ENCODE results near the gene CRYM.
A peak's percentile ranks its signal among the peaks of the same experiment; 100 is the strongest.
"Not testable (repeated sequence)": the region's sequence is repeated elsewhere in the genome, so short reads cannot be mapped to it uniquely, and the experiment has no call there.

CRYM gene

GRCh38 chr16:21277927-21278706 lies at the start of gene CRYM:
TSS of gene CRYM (minus strand) at chr16:21278290. CDS start at chr16:21278251, 39 bp downstream.
- DNase-seq: no peak

GRCh38 chr16:21327046-21327445 lies 49.0 kb upstream of the CRYM start:
- DNase-seq: no peak

- DNase-seq: no peak
These were observed 48.4 kb upstream of the CRYM start for GRCh38 chr16:21326459-21326858.

- DNase-seq: no peak
These were observed 46.2 kb upstream of the CRYM start for GRCh38 chr16:21324267-21324666.

- not testable (repeated sequence) for DNase-seq
These were observed 44.2 kb upstream of the CRYM start for GRCh38 chr16:21322251-21322650.

- DNase-seq: no peak
These were observed 43.6 kb upstream of the CRYM start for GRCh38 chr16:21321736-21322135.

GRCh38 chr16:21314339-21314738 lies 36.2 kb upstream of the CRYM start:
- DNase-seq: no peak

GRCh38 chr16:21312863-21313372 lies 34.8 kb upstream of the CRYM start:
- not testable (repeated sequence) for DNase-seq

- not testable (repeated sequence) for DNase-seq
These were observed 34.0 kb upstream of the CRYM start for GRCh38 chr16:21312046-21312445.

- not testable (repeated sequence) for DNase-seq
These were observed 28.6 kb upstream of the CRYM start for GRCh38 chr16:21306712-21307111.

GRCh38 chr16:21302898-21303528 lies 24.9 kb upstream of the CRYM start:
- DNase-seq: no peak

- DNase-seq: no peak
These were observed 24.4 kb upstream of the CRYM start for GRCh38 chr16:21302454-21302853.

- DNase-seq: no peak
These were observed 23.8 kb upstream of the CRYM start for GRCh38 chr16:21301895-21302291.

- DNase-seq: peak; percentile 18
These were observed 23.2 kb upstream of the CRYM start for GRCh38 chr16:21301168-21301894.

GRCh38 chr16:21300309-21301167 lies 22.4 kb upstream of the CRYM start:
- DNase-seq: peak; percentile 58

- DNase-seq: not testable (repeated sequence)
These were observed 11.7 kb upstream of the CRYM start for GRCh38 chr16:21289789-21290188.

GRCh38 chr16:21285314-21285713 lies 7.2 kb upstream of the CRYM start:
- DNase-seq: no peak

GRCh38 chr16:21284414-21284813 lies 6.3 kb upstream of the CRYM start:
- no peak for DNase-seq

GRCh38 chr16:21283521-21284289 lies 5.6 kb upstream of the CRYM start:
- DNase-seq: no peak

GRCh38 chr16:21281698-21282389 lies 3.8 kb upstream of the CRYM start:
- DNase-seq: no peak

- DNase-seq: no peak
These were observed 1.4 kb upstream of the CRYM start for GRCh38 chr16:21279501-21279900.

Data from stimulated activated naive CD4-positive, alpha-beta T cell treated with Interleukin-2 at 50 U/mL for 16 hours (primary cell).